ENCODE measurements around the gene CNOT3. TPM values are rescaled to one million over a fixed set of nuclear protein-coding genes. Genes with fewer than 3 reads are reported as not detected.

CNOT3 gene
- total RNA-seq, 2 donors from 2014 or later, result 44.5 to 45.4 TPM

GRCh38 chr19:54148158-54148557 lies 10.6 kb downstream of the CNOT3 start:
- peaks cover 17% of the 10 kb centered on the region for H3K36me3 Mint-ChIP-seq (ENCODE audit: low read depth)

DNA sequence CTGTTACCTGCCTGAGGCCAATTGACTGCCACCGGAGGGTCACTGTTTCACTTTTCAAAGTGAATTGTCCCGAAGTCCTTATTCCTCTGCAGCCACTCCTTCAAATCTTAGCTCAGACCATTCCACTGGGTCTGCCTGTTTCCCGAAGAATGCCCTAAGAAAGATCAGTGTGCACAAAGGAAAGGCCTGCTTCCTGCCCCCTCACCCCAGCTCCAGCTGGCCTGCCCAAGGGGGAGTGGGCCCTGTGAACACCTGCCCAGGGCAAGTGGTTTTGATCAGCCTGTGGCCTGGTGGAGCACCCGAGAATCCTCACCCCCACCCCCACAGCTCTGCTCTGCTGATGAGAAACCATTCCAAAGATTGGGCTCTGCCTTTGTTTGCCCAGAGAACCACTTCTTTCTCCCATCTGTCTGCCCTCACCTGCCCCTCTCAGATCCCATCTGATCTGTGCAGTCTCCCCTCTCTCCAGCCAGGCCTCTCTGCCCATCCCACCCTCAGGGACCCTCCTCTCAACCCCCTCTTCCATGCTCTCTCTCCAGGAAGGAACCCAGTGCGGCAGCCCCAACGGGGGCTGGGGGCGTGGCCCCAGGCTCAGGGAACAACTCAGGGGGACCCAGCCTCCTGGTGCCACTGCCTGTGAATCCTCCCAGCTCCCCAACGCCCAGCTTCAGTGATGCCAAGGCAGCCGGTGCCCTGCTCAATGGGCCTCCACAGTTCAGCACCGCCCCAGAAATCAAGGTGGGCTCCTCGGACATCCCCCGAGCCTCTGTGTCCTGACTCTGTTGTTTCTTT lies 11.7 kb downstream of the CNOT3 start:
- Mint-ChIP-seq H3K36me3 (ENCODE audit: low read depth) (peaks cover 18% of the 10 kb centered on the region), H3K27me3 (no peaks in the 10 kb centered on the region), H3K4me3 (no peak overlapping the region), H3K4me1 (peaks cover 22% of the 10 kb centered on the region), H3K27ac (peak overlapping the region; percentile 86)
- DNase-seq, result no peak
- H3K9me3 ChIP-seq (ENCODE audit: control insufficient read depth, low read length, poor library complexity, severe bottlenecking), result no peaks in the 10 kb centered on the region
- ATAC-seq, result no peak

More at GRCh38 chr19:54148158-54148557, 10.6 kb downstream of the CNOT3 start:
- DNase-seq, result no peak
- Mint-ChIP-seq H3K27ac (peak overlapping the region; percentile 86), H3K4me3 (no peak overlapping the region), H3K27me3 (no peaks in the 10 kb centered on the region), H3K4me1 (peaks cover 20% of the 10 kb centered on the region)
- ATAC-seq, result no peak
- H3K9me3 ChIP-seq (ENCODE audit: control insufficient read depth, low read length, poor library complexity, severe bottlenecking), result no peaks in the 10 kb centered on the region

DNA sequence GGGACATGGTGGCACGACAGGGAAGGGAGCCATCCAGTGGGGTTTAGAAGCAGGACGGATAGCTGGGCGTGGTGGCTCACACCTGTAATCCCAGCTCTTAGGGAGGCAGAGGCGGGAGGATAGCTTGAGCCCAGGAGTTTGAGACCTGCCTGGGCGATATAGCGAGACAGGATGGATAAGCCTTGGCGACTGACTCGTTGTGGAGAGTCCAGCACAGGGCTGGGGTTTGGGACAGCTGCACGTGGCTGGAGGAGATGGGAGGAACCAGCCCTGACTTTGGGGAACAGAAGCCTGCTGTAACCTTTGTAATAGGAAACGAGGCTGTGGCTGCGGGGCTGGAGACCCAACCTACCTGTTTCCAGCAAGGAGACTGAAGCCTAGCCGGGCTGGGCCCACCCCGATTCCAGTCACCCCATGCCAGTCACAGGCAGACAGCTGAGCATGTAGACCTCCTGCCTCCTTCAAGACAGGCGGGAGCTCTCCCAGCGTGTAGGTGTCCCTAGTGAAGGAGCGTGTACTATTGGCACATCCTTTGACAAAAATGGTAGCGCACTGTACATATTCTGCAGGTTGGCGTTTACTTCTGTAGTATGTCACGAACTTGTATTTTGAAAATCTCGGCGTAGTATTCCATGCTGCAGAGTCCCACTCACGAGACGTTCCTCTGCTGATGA lies 13.9 kb downstream of the CNOT3 start:
- ATAC-seq (no peak), DNase-seq (no peak)
- H3K4me3 Mint-ChIP-seq, result no peak overlapping the region
- no peaks in the 10 kb centered on the region for H3K9me3 ChIP-seq (ENCODE audit: control insufficient read depth, low read length, poor library complexity, severe bottlenecking)
- peaks cover 11% of the 10 kb centered on the region for H3K36me3 Mint-ChIP-seq (ENCODE audit: low read depth)
- H3K27me3 Mint-ChIP-seq, result no peaks in the 10 kb centered on the region
- H3K27ac Mint-ChIP-seq, result no peak overlapping the region
- peaks cover 25% of the 10 kb centered on the region for H3K4me1 Mint-ChIP-seq

DNA sequence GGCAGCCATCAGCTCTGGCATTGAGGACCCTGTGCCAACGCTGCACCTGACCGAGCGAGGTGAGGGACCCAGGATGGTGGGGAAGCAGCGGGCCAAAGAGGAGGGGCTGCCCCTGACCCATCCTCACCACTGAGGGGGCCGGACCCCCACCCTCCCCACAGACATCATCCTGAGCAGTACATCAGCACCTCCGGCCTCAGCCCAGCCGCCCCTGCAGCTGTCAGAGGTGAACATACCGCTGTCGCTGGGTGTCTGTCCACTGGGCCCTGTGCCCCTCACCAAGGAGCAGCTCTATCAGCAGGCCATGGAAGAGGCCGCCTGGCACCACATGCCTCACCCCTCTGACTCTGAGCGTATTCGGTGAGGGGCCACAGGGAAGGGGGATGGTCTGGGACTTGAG lies 14.7 kb downstream of the CNOT3 start:
- no peaks in the 10 kb centered on the region for H3K9me3 ChIP-seq (ENCODE audit: control insufficient read depth, low read length, poor library complexity, severe bottlenecking)
- H3K36me3 Mint-ChIP-seq (ENCODE audit: low read depth), result peaks cover 14% of the 10 kb centered on the region
- ATAC-seq (no peak), DNase-seq (no peak)
- H3K27ac Mint-ChIP-seq, result no peak overlapping the region
- peaks cover 30% of the 10 kb centered on the region for H3K4me1 Mint-ChIP-seq
- H3K27me3 Mint-ChIP-seq, result no peaks in the 10 kb centered on the region
- H3K4me3 Mint-ChIP-seq, result no peak overlapping the region

- DNase-seq (no peak), ATAC-seq (no peak)
- H3K9me3 ChIP-seq (ENCODE audit: control insufficient read depth, low read length, poor library complexity, severe bottlenecking), result no peaks in the 10 kb centered on the region
- H3K36me3 Mint-ChIP-seq (ENCODE audit: low read depth), result peaks cover 14% of the 10 kb centered on the region
- peaks cover 30% of the 10 kb centered on the region for H3K4me1 Mint-ChIP-seq
- peak overlapping the region; percentile 81 for H3K27ac Mint-ChIP-seq
- H3K4me3 Mint-ChIP-seq, result peak overlapping the region; percentile 45
- H3K27me3 Mint-ChIP-seq, result no peaks in the 10 kb centered on the region
Observed at GRCh38 chr19:54152878-54153524, 15.4 kb downstream of the CNOT3 start.

- no peaks in the 10 kb centered on the region for H3K9me3 ChIP-seq (ENCODE audit: control insufficient read depth, low read length, poor library complexity, severe bottlenecking)
- Mint-ChIP-seq H3K36me3 (ENCODE audit: low read depth) (peaks cover 14% of the 10 kb centered on the region), H3K27me3 (no peaks in the 10 kb centered on the region), H3K27ac (peak overlapping the region; percentile 81), H3K4me3 (peak overlapping the region; percentile 25), H3K4me1 (peaks cover 36% of the 10 kb centered on the region)
- DNase-seq (no peak), ATAC-seq (no peak)
Observed at GRCh38 chr19:54153731-54154326, 16.3 kb downstream of the CNOT3 start.

DNA sequence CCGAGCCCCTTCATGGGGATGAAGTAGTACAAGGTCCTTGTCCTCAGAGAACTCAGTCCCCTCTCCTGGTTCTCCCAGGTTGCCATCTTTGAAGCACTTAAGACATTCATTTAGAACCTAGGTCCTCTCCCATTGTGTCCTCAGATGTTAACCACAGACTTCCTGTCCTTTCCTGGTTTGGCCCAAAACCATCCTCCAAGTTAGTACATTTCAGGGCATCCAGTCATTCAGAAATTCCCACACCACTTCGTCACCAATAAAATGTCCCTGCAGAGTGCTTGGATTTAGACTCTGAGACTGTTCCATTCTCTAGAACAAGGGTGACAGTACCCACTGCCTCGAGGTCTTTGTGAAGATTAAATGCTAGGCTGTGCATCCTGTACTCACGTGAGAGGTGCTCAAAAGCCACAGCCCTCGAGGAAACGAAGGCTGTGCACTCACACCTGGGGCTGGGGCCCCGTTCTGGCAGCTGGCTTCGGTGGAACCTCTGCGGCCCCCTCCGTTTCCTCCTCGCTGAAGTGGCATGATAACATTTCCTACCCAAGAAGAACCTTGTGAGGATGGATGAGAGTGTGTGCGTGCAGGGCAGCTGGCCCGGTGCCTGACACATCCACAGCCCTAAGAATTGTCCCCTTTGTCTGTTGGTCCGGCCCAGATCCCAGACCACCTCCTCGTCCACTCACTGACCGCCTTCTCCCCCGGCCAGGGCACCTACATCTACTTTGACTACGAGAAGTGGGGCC lies 17.2 kb downstream of the CNOT3 start:
- Mint-ChIP-seq H3K36me3 (ENCODE audit: low read depth) (peaks cover 14% of the 10 kb centered on the region), H3K4me3 (peak overlapping the region; percentile 25)
- peak; percentile 3 for ATAC-seq

DNA sequence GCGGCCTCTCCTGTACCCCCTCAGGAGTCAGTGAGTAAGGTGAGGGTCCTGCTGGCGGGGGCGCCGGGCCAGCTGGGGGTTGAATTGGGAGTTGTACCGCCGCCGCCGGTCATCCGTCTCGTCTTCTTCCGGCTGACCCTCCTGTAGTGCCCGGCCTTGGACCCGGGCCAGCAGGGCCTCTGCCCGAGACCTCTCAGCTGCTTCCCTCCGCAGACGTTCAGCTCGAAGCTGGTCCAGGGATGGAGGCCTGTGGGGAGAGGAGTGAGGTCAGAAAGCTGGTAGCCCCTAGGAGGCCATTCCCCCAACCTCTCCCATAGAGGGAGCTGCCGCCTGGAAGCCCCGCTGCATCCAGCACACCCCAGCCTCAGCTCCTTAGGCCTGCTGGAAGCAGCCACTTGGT lies 18.1 kb downstream of the CNOT3 start:
- no peaks in the 10 kb centered on the region for H3K9me3 ChIP-seq (ENCODE audit: control insufficient read depth, low read length, poor library complexity, severe bottlenecking)
- Mint-ChIP-seq H3K4me3 (no peak overlapping the region), H3K27ac (peak overlapping the region; percentile 41), H3K4me1 (peaks cover 42% of the 10 kb centered on the region), H3K36me3 (ENCODE audit: low read depth) (peaks cover 12% of the 10 kb centered on the region), H3K27me3 (no peaks in the 10 kb centered on the region)
- ATAC-seq, result no peak
- DNase-seq, result no peak

More for the DNA sequence above, 17.2 kb downstream of the CNOT3 start:
- no peaks in the 10 kb centered on the region for H3K9me3 ChIP-seq (ENCODE audit: control insufficient read depth, low read length, poor library complexity, severe bottlenecking)
- no peak for DNase-seq
- Mint-ChIP-seq H3K27ac (peak overlapping the region; percentile 81), H3K4me1 (peaks cover 37% of the 10 kb centered on the region), H3K27me3 (no peaks in the 10 kb centered on the region)

DNA sequence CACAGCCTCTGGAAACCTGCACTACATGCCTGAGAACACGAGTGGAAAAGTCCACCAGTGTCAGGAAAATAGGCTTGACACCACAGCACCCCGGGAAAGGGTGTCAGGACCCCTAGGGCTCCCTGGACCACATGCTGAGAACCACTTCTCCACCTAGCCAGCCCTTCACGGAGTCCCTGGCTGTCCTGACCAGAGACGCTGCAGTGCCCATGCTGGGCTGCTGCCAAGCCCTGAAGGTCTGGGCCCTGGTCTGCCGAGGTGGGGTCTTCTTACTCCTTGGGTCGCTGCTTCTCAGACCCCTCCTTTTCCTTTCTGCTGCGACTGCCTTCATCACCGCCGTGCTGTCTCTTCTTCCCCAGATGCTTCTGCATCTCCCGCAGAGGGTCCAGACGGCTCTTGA lies 18.9 kb downstream of the CNOT3 start:
- Mint-ChIP-seq H3K27ac (peak overlapping the region; percentile 41), H3K27me3 (no peaks in the 10 kb centered on the region), H3K36me3 (ENCODE audit: low read depth) (peaks cover 12% of the 10 kb centered on the region), H3K4me3 (no peak overlapping the region), H3K4me1 (peaks cover 43% of the 10 kb centered on the region)
- no peaks in the 10 kb centered on the region for H3K9me3 ChIP-seq (ENCODE audit: control insufficient read depth, low read length, poor library complexity, severe bottlenecking)
- no peak for ATAC-seq
- no peak for DNase-seq

GRCh38 chr19:54156953-54157352 lies 19.4 kb downstream of the CNOT3 start:
- H3K9me3 ChIP-seq (ENCODE audit: control insufficient read depth, low read length, poor library complexity, severe bottlenecking), result no peaks in the 10 kb centered on the region
- Mint-ChIP-seq H3K27me3 (no peaks in the 10 kb centered on the region), H3K4me1 (peaks cover 43% of the 10 kb centered on the region), H3K4me3 (no peak overlapping the region), H3K36me3 (ENCODE audit: low read depth) (peaks cover 12% of the 10 kb centered on the region), H3K27ac (peak overlapping the region; percentile 41)
- no peak for DNase-seq
- ATAC-seq, result no peak

- DNase-seq, result no peak
- no peaks in the 10 kb centered on the region for H3K9me3 ChIP-seq (ENCODE audit: control insufficient read depth, low read length, poor library complexity, severe bottlenecking)
- Mint-ChIP-seq H3K27me3 (no peaks in the 10 kb centered on the region), H3K4me3 (peak overlapping the region; percentile 99), H3K4me1 (peaks cover 44% of the 10 kb centered on the region), H3K36me3 (ENCODE audit: low read depth) (peaks cover 8% of the 10 kb centered on the region), H3K27ac (peak overlapping the region; percentile 98)
- no peak for ATAC-seq
Observed at GRCh38 chr19:54158812-54159351, 21.3 kb downstream of the CNOT3 start.

GRCh38 chr19:54159352-54160181 lies 22.0 kb downstream of the CNOT3 start, which contains the start of gene LENG1:
TSS of gene LENG1 (minus strand) at chr19:54159721. CDS start at chr19:54159695, 26 bp downstream.
- Mint-ChIP-seq H3K36me3 (ENCODE audit: low read depth) (peaks cover 7% of the 10 kb centered on the region), H3K27me3 (no peaks in the 10 kb centered on the region), H3K4me1 (peaks cover 46% of the 10 kb centered on the region), H3K27ac (peak within 1 kb of the TSS; percentile 98), H3K4me3 (peak within 1 kb of the TSS; percentile 99)
- peak; percentile 90 for ATAC-seq
- no peaks in the 10 kb centered on the region for H3K9me3 ChIP-seq (ENCODE audit: control insufficient read depth, low read length, poor library complexity, severe bottlenecking)
- DNase-seq, result peak; percentile 90 to 97 (median 93)
